ENCODE results near the gene RUSF1.
A peak's percentile ranks its signal among the peaks of the same experiment; 100 is the strongest.
"Not testable (repeated sequence)": the region's sequence is repeated elsewhere in the genome, so short reads cannot be mapped to it uniquely, and the experiment has no call there.

RUSF1 gene

GRCh38 chr16:31513126-31513525, 4.9 kb upstream of the RUSF1 start:
- peaks cover 12% of the 10 kb centered on the region for H3K27me3 ChIP-seq (ENCODE audit: control insufficient read depth, insufficient read depth, low read length)
- H3K4me3 ChIP-seq (ENCODE audit: low read length) = no peak overlapping the region
- H3K4me2 ChIP-seq (ENCODE audit: low read length) = peak overlapping the region; percentile 34
- H3K4me1 ChIP-seq (ENCODE audit: control insufficient read depth, insufficient read depth, low read length) = peaks cover 13% of the 10 kb centered on the region
- no peak overlapping the region for H3K9ac ChIP-seq (ENCODE audit: low read depth, low read length)
- H3K36me3 ChIP-seq (ENCODE audit: insufficient read depth, low read length) = no peaks in the 10 kb centered on the region
- no peaks in the 10 kb centered on the region for H3K9me3 ChIP-seq (replicated peaks; ENCODE audit: low read length)

- H3K27me3 ChIP-seq (ENCODE audit: control insufficient read depth, insufficient read depth, low read length) = no peaks in the 10 kb centered on the region
- no peaks in the 10 kb centered on the region for H3K9me3 ChIP-seq (replicated peaks; ENCODE audit: low read length)
- H3K4me1 ChIP-seq (ENCODE audit: control insufficient read depth, insufficient read depth, low read length) = peaks cover 22% of the 10 kb centered on the region
- H3K36me3 ChIP-seq (ENCODE audit: insufficient read depth, low read length) = peaks cover 15% of the 10 kb centered on the region
- peak overlapping the region; percentile 99 for H3K4me2 ChIP-seq (ENCODE audit: low read length)
- peak overlapping the region; percentile 96 for H3K4me3 ChIP-seq (ENCODE audit: low read length)
- peak overlapping the region; percentile 98 for H3K9ac ChIP-seq (ENCODE audit: low read depth, low read length)
Measured at GRCh38 chr16:31508706-31509195, 560 bp upstream of the RUSF1 start.

- H3K9me3 ChIP-seq (replicated peaks; ENCODE audit: low read length) = no peaks in the 10 kb centered on the region
- H3K4me3 ChIP-seq (ENCODE audit: low read length) = peak overlapping the region; percentile 96
Measured at GRCh38 chr16:31507617-31507928, 618 bp downstream of the RUSF1 start.

GRCh38 chr16:31505483-31505882, 2.7 kb downstream of the RUSF1 start:
- Histone ChIP-seq H3K4me3 (ENCODE audit: low read length) (no peak overlapping the region), H3K36me3 (ENCODE audit: insufficient read depth, low read length) (peaks cover 18% of the 10 kb centered on the region), H3K27me3 (ENCODE audit: control insufficient read depth, insufficient read depth, low read length) (no peaks in the 10 kb centered on the region), H3K4me2 (ENCODE audit: low read length) (no peak overlapping the region), H3K9me3 (replicated peaks; ENCODE audit: low read length) (no peaks in the 10 kb centered on the region), H3K4me1 (ENCODE audit: control insufficient read depth, insufficient read depth, low read length) (peaks cover 15% of the 10 kb centered on the region), H3K9ac (ENCODE audit: low read depth, low read length) (no peak overlapping the region)

More at GRCh38 chr16:31507617-31507928, 618 bp downstream of the RUSF1 start:
- Histone ChIP-seq H3K4me1 (ENCODE audit: control insufficient read depth, insufficient read depth, low read length) (peaks cover 18% of the 10 kb centered on the region), H3K4me2 (ENCODE audit: low read length) (peak overlapping the region; percentile 99), H3K36me3 (ENCODE audit: insufficient read depth, low read length) (peaks cover 15% of the 10 kb centered on the region), H3K27me3 (ENCODE audit: control insufficient read depth, insufficient read depth, low read length) (no peaks in the 10 kb centered on the region), H3K9ac (ENCODE audit: low read depth, low read length) (peak overlapping the region; percentile 98)

GRCh38 chr16:31504159-31504558, 4.0 kb downstream of the RUSF1 start:
- Histone ChIP-seq H3K4me2 (ENCODE audit: low read length) (no peak overlapping the region), H3K9me3 (replicated peaks; ENCODE audit: low read length) (no peaks in the 10 kb centered on the region), H3K27me3 (ENCODE audit: control insufficient read depth, insufficient read depth, low read length) (no peaks in the 10 kb centered on the region), H3K4me1 (ENCODE audit: control insufficient read depth, insufficient read depth, low read length) (peaks cover 14% of the 10 kb centered on the region), H3K36me3 (ENCODE audit: insufficient read depth, low read length) (peaks cover 24% of the 10 kb centered on the region), H3K4me3 (ENCODE audit: low read length) (no peak overlapping the region), H3K9ac (ENCODE audit: low read depth, low read length) (no peak overlapping the region)

GRCh38 chr16:31503555-31503954, 4.6 kb downstream of the RUSF1 start:
- not testable (repeated sequence) for H3K4me2 ChIP-seq (ENCODE audit: low read length); H3K9ac ChIP-seq (ENCODE audit: low read depth, low read length); H3K27me3 ChIP-seq (ENCODE audit: control insufficient read depth, insufficient read depth, low read length); H3K9me3 ChIP-seq (replicated peaks; ENCODE audit: low read length); H3K4me3 ChIP-seq (ENCODE audit: low read length); H3K4me1 ChIP-seq (ENCODE audit: control insufficient read depth, insufficient read depth, low read length)
- peaks cover 30% of the 10 kb centered on the region for H3K36me3 ChIP-seq (ENCODE audit: insufficient read depth, low read length)

GRCh38 chr16:31502981-31503380, 5.2 kb downstream of the RUSF1 start:
- H3K9ac ChIP-seq (ENCODE audit: low read depth, low read length) = no peak overlapping the region
- peaks cover 9% of the 10 kb centered on the region for H3K4me1 ChIP-seq (ENCODE audit: control insufficient read depth, insufficient read depth, low read length)
- no peaks in the 10 kb centered on the region for H3K27me3 ChIP-seq (ENCODE audit: control insufficient read depth, insufficient read depth, low read length)
- H3K4me2 ChIP-seq (ENCODE audit: low read length) = no peak overlapping the region
- H3K9me3 ChIP-seq (replicated peaks; ENCODE audit: low read length) = no peaks in the 10 kb centered on the region
- H3K36me3 ChIP-seq (ENCODE audit: insufficient read depth, low read length) = peaks cover 35% of the 10 kb centered on the region
- no peak overlapping the region for H3K4me3 ChIP-seq (ENCODE audit: low read length)

- peaks cover 38% of the 10 kb centered on the region for H3K36me3 ChIP-seq (ENCODE audit: insufficient read depth, low read length)
- H3K9ac ChIP-seq (ENCODE audit: low read depth, low read length) = no peak overlapping the region
- no peaks in the 10 kb centered on the region for H3K9me3 ChIP-seq (replicated peaks; ENCODE audit: low read length)
- H3K4me1 ChIP-seq (ENCODE audit: control insufficient read depth, insufficient read depth, low read length) = peaks cover 3% of the 10 kb centered on the region
- no peaks in the 10 kb centered on the region for H3K27me3 ChIP-seq (ENCODE audit: control insufficient read depth, insufficient read depth, low read length)
- H3K4me3 ChIP-seq (ENCODE audit: low read length) = no peak overlapping the region
- H3K4me2 ChIP-seq (ENCODE audit: low read length) = no peak overlapping the region
Measured at GRCh38 chr16:31501966-31502348, 6.2 kb downstream of the RUSF1 start.

GRCh38 chr16:31501226-31501965, 6.8 kb downstream of the RUSF1 start:
- H3K4me3 ChIP-seq (ENCODE audit: low read length) = no peak overlapping the region
- H3K9me3 ChIP-seq (replicated peaks; ENCODE audit: low read length) = no peaks in the 10 kb centered on the region
- no peak overlapping the region for H3K9ac ChIP-seq (ENCODE audit: low read depth, low read length)
- no peaks in the 10 kb centered on the region for H3K27me3 ChIP-seq (ENCODE audit: control insufficient read depth, insufficient read depth, low read length)
- H3K36me3 ChIP-seq (ENCODE audit: insufficient read depth, low read length) = peaks cover 42% of the 10 kb centered on the region
- H3K4me1 ChIP-seq (ENCODE audit: control insufficient read depth, insufficient read depth, low read length) = no peaks in the 10 kb centered on the region
- H3K4me2 ChIP-seq (ENCODE audit: low read length) = no peak overlapping the region

- Histone ChIP-seq H3K27me3 (ENCODE audit: control insufficient read depth, insufficient read depth, low read length) (no peaks in the 10 kb centered on the region), H3K4me3 (ENCODE audit: low read length) (no peak overlapping the region), H3K9ac (ENCODE audit: low read depth, low read length) (no peak overlapping the region), H3K4me2 (ENCODE audit: low read length) (no peak overlapping the region), H3K4me1 (ENCODE audit: control insufficient read depth, insufficient read depth, low read length) (no peaks in the 10 kb centered on the region), H3K36me3 (ENCODE audit: insufficient read depth, low read length) (peaks cover 34% of the 10 kb centered on the region), H3K9me3 (replicated peaks; ENCODE audit: low read length) (no peaks in the 10 kb centered on the region)
Measured at GRCh38 chr16:31499928-31500327, 8.3 kb downstream of the RUSF1 start.

- Histone ChIP-seq H3K4me2 (ENCODE audit: low read length) (no peak overlapping the region), H3K9ac (ENCODE audit: low read depth, low read length) (no peak overlapping the region), H3K4me1 (ENCODE audit: control insufficient read depth, insufficient read depth, low read length) (no peaks in the 10 kb centered on the region), H3K36me3 (ENCODE audit: insufficient read depth, low read length) (peaks cover 46% of the 10 kb centered on the region), H3K9me3 (replicated peaks; ENCODE audit: low read length) (no peaks in the 10 kb centered on the region), H3K27me3 (ENCODE audit: control insufficient read depth, insufficient read depth, low read length) (no peaks in the 10 kb centered on the region), H3K4me3 (ENCODE audit: low read length) (no peak overlapping the region)
Measured at GRCh38 chr16:31498493-31498892, 9.7 kb downstream of the RUSF1 start.

GRCh38 chr16:31496670-31497069, 11.5 kb downstream of the RUSF1 start:
- peaks cover 56% of the 10 kb centered on the region for H3K36me3 ChIP-seq (ENCODE audit: insufficient read depth, low read length)
- H3K9me3 ChIP-seq (replicated peaks; ENCODE audit: low read length) = no peaks in the 10 kb centered on the region

More at GRCh38 chr16:31496670-31497069, 11.5 kb downstream of the RUSF1 start:
- no peak overlapping the region for H3K9ac ChIP-seq (ENCODE audit: low read depth, low read length)
- no peak overlapping the region for H3K4me3 ChIP-seq (ENCODE audit: low read length)
- no peaks in the 10 kb centered on the region for H3K27me3 ChIP-seq (ENCODE audit: control insufficient read depth, insufficient read depth, low read length)
- H3K4me2 ChIP-seq (ENCODE audit: low read length) = no peak overlapping the region
- H3K4me1 ChIP-seq (ENCODE audit: control insufficient read depth, insufficient read depth, low read length) = no peaks in the 10 kb centered on the region
